ENCODE data around the gene ALDH8A1.

The ALDH8A1 gene, protein sequence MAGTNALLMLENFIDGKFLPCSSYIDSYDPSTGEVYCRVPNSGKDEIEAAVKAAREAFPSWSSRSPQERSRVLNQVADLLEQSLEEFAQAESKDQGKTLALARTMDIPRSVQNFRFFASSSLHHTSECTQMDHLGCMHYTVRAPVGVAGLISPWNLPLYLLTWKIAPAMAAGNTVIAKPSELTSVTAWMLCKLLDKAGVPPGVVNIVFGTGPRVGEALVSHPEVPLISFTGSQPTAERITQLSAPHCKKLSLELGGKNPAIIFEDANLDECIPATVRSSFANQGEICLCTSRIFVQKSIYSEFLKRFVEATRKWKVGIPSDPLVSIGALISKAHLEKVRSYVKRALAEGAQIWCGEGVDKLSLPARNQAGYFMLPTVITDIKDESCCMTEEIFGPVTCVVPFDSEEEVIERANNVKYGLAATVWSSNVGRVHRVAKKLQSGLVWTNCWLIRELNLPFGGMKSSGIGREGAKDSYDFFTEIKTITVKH

DNA sequence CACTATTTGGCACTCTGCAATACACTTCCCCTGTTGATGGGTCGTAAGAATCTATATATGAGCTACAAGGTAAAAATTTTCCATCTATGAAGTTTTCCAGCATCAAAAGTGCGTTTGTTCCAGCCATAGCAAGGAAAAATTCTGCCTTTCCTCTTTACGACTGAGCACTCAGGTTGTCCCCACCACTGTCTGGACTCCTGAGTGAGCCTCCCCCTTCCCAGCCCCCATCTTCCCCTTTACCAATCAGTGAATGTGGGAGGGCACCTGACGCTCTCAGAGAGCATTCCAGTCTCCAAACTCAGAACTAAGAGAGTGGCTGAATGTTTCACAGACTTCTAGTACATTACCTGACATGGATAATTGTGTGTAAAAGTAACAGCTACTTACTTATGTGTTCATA lies at the start of gene ALDH8A1:
ALDH8A1 (minus strand) TSS at position 175 of the 400 bp plus-strand sequence; CDS start at position 127, 48 bp downstream.
- TF ChIP-seq CTCF (IDR thresholded peaks at IDR 0.05): no peak

DNA sequence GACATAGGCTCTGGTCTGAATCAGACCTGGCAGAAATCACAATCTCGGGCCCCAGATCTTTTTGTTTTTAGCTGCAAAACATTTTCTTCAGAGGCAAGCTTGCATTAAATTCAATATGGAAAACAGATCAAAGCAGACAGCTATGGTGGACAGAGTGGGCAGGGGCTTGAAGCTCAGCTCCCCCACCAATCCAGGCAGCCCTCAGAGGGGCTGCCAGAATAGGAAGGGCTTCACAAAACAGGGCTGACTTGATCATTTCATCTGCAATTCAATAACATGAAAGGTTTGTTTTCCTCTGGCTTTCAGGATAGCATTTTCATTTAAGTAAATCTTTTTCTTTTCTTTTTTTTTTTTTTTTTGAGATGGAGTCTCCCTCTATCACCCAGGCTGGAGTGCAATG lies 49.2 kb upstream of the ALDH8A1 start:
- TF ChIP-seq CTCF (IDR thresholded peaks at IDR 0.05): no peak

GRCh38 chr6:134997133-134997995 lies 47.5 kb upstream of the ALDH8A1 start:
- TF ChIP-seq CTCF (IDR thresholded peaks at IDR 0.05): no peak

GRCh38 chr6:134995536-134995935 lies 45.6 kb upstream of the ALDH8A1 start:
- TF ChIP-seq CTCF (IDR thresholded peaks at IDR 0.05): no peak

- TF ChIP-seq CTCF (IDR thresholded peaks at IDR 0.05): no peak
These were observed 44.5 kb upstream of the ALDH8A1 start for GRCh38 chr6:134994431-134994830.

DNA sequence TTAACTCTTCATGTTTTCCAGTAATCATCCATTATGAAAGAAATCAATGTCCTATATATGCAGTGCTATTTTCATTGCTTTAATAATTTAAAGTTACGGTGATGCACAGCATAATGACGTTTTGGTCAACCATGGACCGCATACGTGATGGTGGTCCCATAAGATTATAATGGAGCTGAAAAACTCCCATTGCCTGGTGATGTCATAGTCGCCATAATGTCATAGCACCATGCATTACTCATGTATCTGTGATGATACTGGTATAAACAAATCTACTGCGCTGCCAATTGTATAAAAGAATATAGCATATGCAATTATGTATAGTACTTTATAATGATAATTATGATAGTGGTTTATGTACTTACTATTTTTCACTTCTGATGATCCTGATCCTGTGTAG lies 42.3 kb upstream of the ALDH8A1 start:
- TF ChIP-seq CTCF (IDR thresholded peaks at IDR 0.05): no peak

- TF ChIP-seq CTCF (IDR thresholded peaks at IDR 0.05): no peak
These were observed 40.4 kb upstream of the ALDH8A1 start for GRCh38 chr6:134990262-134990661.

All from LNCAP (cell line).